ENCODE data around the gene DDX23. TPM values are rescaled to one million over a fixed set of nuclear protein-coding genes. Genes with fewer than 3 reads are reported as not detected.

Gene DDX23
- polyA plus RNA-seq, 1 donor (not counting 4 experiments of a cell fraction or from before 2014, with no cell fraction given), result 57.8 TPM

- Histone ChIP-seq H3K4me3 (ENCODE audit: control insufficient read depth in 2 of 3, extremely low read depth in 1 of 3, insufficient read depth in 2 of 3, low read depth in 1 of 3, low read length in 3 of 3) (peak overlapping the region; percentile 76 to 92 (median 91)), H3K9me3 (ENCODE audit: control insufficient read depth, low read depth, low read length) (no peaks in the 10 kb centered on the region), H4K20me1 (ENCODE audit: control insufficient read depth, extremely low read depth, insufficient read depth, low read length) (no peaks in the 10 kb centered on the region), H3K79me2 (ENCODE audit: control insufficient read depth, insufficient read depth, low read length) (no peaks in the 10 kb centered on the region), H3K9ac (ENCODE audit: control insufficient read depth, extremely low read depth, insufficient read depth, low read length) (peak overlapping the region; percentile 80), H3K36me3 (ENCODE audit: control insufficient read depth in 2 of 2, extremely low read depth in 1 of 2, insufficient read depth in 2 of 2, low read length in 2 of 2) (no peaks in the 10 kb centered on the region), H3K9me1 (ENCODE audit: control insufficient read depth, extremely low read depth, insufficient read depth, low read length) (no peaks in the 10 kb centered on the region), H2AFZ (ENCODE audit: control insufficient read depth, low read length) (peak overlapping the region; percentile 93), H3K27ac (ENCODE audit: control insufficient read depth, insufficient read depth, low read length) (peak overlapping the region; percentile 58), H3K4me2 (ENCODE audit: control insufficient read depth, extremely low read depth, insufficient read depth, low read depth, low read length) (peak overlapping the region; percentile 92), H3K4me1 (ENCODE audit: control insufficient read depth, extremely low read depth, insufficient read depth, low read length) (peaks cover 19% of the 10 kb centered on the region), H3K27me3 (ENCODE audit: control insufficient read depth, extremely low read depth, insufficient read depth, low read length) (no peaks in the 10 kb centered on the region)
- FAIRE-seq, result no peak
- no peak for DNase-seq (ENCODE audit: low read depth, low spot score)
- dilution Hi-C loops (cut with MboI; ENCODE audit: extremely low pct_ligation_motif_present, low sequenced_read_pairs), result no loop called here
- TF ChIP-seq EZH2 (IDR thresholded peaks at IDR 0.05; ENCODE audit: low read length) (no peak), CTCF (optimal IDR thresholded peaks at IDR 0.05 in 1 of 3, IDR thresholded peaks at IDR 0.05 in 1 of 3, conservative IDR thresholded peaks at IDR 0.05 in 1 of 3; ENCODE audit: extremely low read depth in 1 of 3, insufficient read depth in 2 of 3, low read length in 3 of 3) (peak; percentile 89 to 99 (median 97))
Measured at GRCh38 chr12:48814262-48815125, 37.5 kb downstream of the DDX23 start.

- Histone ChIP-seq H3K4me3 (ENCODE audit: control insufficient read depth in 2 of 3, extremely low read depth in 1 of 3, insufficient read depth in 2 of 3, low read depth in 1 of 3, low read length in 3 of 3) (peak overlapping the region; percentile 76 to 92 (median 91)), H3K9me1 (ENCODE audit: control insufficient read depth, extremely low read depth, insufficient read depth, low read length) (no peaks in the 10 kb centered on the region), H3K36me3 (ENCODE audit: control insufficient read depth in 2 of 2, extremely low read depth in 1 of 2, insufficient read depth in 2 of 2, low read length in 2 of 2) (no peaks in the 10 kb centered on the region), H3K27ac (ENCODE audit: control insufficient read depth, insufficient read depth, low read length) (no peak overlapping the region), H3K9ac (ENCODE audit: control insufficient read depth, extremely low read depth, insufficient read depth, low read length) (peak overlapping the region; percentile 80), H3K79me2 (ENCODE audit: control insufficient read depth, insufficient read depth, low read length) (no peaks in the 10 kb centered on the region), H4K20me1 (ENCODE audit: control insufficient read depth, extremely low read depth, insufficient read depth, low read length) (no peaks in the 10 kb centered on the region), H2AFZ (ENCODE audit: control insufficient read depth, low read length) (peak overlapping the region; percentile 90), H3K9me3 (ENCODE audit: control insufficient read depth, low read depth, low read length) (no peaks in the 10 kb centered on the region), H3K4me1 (ENCODE audit: control insufficient read depth, extremely low read depth, insufficient read depth, low read length) (peaks cover 19% of the 10 kb centered on the region), H3K27me3 (ENCODE audit: control insufficient read depth, extremely low read depth, insufficient read depth, low read length) (no peaks in the 10 kb centered on the region), H3K4me2 (ENCODE audit: control insufficient read depth, extremely low read depth, insufficient read depth, low read depth, low read length) (peak overlapping the region; percentile 92)
- no peak for FAIRE-seq
- dilution Hi-C loops (cut with MboI; ENCODE audit: extremely low pct_ligation_motif_present, low sequenced_read_pairs), result no loop called here
- DNase-seq (ENCODE audit: low read depth, low spot score), result no peak
- no peak for TF ChIP-seq EZH2 (IDR thresholded peaks at IDR 0.05; ENCODE audit: low read length)
- TF ChIP-seq CTCF (optimal IDR thresholded peaks at IDR 0.05 in 1 of 3, IDR thresholded peaks at IDR 0.05 in 1 of 3, conservative IDR thresholded peaks at IDR 0.05 in 1 of 3; ENCODE audit: extremely low read depth in 1 of 3, insufficient read depth in 2 of 3, low read length in 3 of 3), result no peak
Measured at GRCh38 chr12:48813465-48814261, 38.3 kb downstream of the DDX23 start.
